ENCODE data around the gene ZNF76. TPM values are rescaled to one million over a fixed set of nuclear protein-coding genes. Genes with fewer than 3 reads are reported as not detected.
"Not testable (repeated sequence)": the region's sequence is repeated elsewhere in the genome, so short reads cannot be mapped to it uniquely, and the experiment has no call there.

Gene ZNF76
- total and polyA plus RNA-seq, 4 donors = 10.6 to 51.8 (median 36.5) TPM

DNA sequence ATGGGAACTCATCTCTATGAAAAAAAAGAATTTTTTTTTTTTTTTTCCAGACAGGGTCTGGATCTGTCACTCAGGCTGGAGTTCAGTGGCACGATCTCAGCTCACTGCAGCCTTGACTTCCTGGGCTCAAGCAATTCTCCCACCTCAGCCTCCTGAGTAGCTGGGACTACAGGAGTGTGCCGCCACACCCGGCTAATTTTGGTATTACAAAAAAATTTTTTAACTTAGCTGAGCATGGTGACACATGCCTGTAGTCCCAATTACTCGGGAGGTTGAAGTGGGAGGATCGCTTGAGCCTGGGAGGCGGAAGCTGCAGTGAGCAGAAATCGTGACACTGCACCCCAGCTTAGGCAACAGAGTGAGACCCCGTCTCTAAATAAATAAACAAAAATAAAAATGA, 45.6 kb downstream of the ZNF76 start:
- intact Hi-C loops (cut with DNase I) = no loop called here

DNA sequence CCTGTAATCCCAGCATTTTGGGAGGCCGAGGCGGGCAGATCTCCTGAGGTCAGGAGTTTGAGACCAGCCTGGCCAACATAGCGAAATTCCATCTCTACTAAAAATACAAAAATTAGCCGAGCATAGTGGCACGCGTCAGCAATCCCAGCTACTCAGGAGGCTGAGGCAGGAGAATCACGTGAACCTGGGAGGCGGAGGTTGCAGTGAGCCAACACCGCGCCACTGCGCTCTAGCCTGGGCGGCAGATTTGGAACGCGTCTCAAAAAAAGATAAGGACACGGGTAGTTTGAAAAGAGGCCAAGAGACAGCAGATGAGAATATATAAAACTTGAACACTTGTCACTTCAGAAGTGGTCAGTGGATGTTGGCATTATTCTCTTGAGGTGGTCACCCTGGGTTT, 47.6 kb downstream of the ZNF76 start:
- H3K27ac ChIP-seq (ENCODE audit: low read depth in 1 of 2, low read length in 2 of 2); H3K27me3 ChIP-seq (ENCODE audit: control insufficient read depth in 1 of 2, insufficient read depth in 2 of 2, low read length in 1 of 2); ATAC-seq (ENCODE audit: low FRiP score); H3K9me3 ChIP-seq (ENCODE audit: control insufficient read depth, low read length); H3K4me3 ChIP-seq (ENCODE audit: low read length in 2 of 2); intact Hi-C loops (cut with DNase I); DNase-seq; H3K36me3 ChIP-seq (ENCODE audit: control insufficient read depth in 1 of 2, insufficient read depth in 2 of 2, low read length in 1 of 2); H3K4me1 ChIP-seq (ENCODE audit: control insufficient read depth in 1 of 2, insufficient read depth in 2 of 2, low read length in 2 of 2): not testable (repeated sequence)
- WGBS, 2 donors = 61 to 66% methylated on average over 15 of the region's 15 CpGs

More for the DNA sequence above, 45.6 kb downstream of the ZNF76 start:
- Histone ChIP-seq H3K36me3 (ENCODE audit: control insufficient read depth in 1 of 2, insufficient read depth in 2 of 2, low read length in 1 of 2) (no peaks in the 10 kb centered on the region), H3K27ac (ENCODE audit: low read depth in 1 of 2, low read length in 2 of 2) (no peak overlapping the region), H3K9me3 (ENCODE audit: control insufficient read depth, low read length) (no peaks in the 10 kb centered on the region), H3K4me3 (ENCODE audit: low read length in 2 of 2) (no peak overlapping the region), H3K4me1 (ENCODE audit: control insufficient read depth in 1 of 2, insufficient read depth in 2 of 2, low read length in 2 of 2) (no peaks in the 10 kb centered on the region), H3K27me3 (ENCODE audit: control insufficient read depth in 1 of 2, insufficient read depth in 2 of 2, low read length in 1 of 2) (no peaks in the 10 kb centered on the region)
- no peak for ATAC-seq (ENCODE audit: low FRiP score)
- no peak for DNase-seq
- WGBS, 2 donors = 90 to 92% methylated on average over 8 of the region's 8 CpGs

DNA sequence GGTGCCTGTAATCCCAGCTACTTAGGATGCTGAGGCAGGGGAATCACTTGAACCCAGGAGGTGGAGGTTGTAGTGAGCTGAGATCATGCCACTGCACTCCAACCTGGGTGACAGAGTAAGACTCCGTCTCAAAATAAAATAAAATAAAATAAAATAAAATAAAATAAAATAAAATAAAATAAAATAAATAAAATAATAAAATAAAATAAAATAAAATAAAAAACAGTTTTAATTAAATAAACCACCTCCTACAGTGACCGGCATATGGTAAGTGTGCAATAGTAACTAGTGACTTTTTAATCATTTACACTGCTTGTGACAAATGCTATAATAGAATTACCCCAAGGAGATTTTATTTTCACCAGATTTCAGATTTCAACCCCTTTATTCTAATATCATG, 49.0 kb downstream of the ZNF76 start:
- DNase-seq; H3K4me1 ChIP-seq (ENCODE audit: control insufficient read depth in 1 of 2, insufficient read depth in 2 of 2, low read length in 2 of 2); ATAC-seq (ENCODE audit: low FRiP score); H3K9me3 ChIP-seq (ENCODE audit: control insufficient read depth, low read length); H3K36me3 ChIP-seq (ENCODE audit: control insufficient read depth in 1 of 2, insufficient read depth in 2 of 2, low read length in 1 of 2); H3K27ac ChIP-seq (ENCODE audit: low read depth in 1 of 2, low read length in 2 of 2); intact Hi-C loops (cut with DNase I); H3K4me3 ChIP-seq (ENCODE audit: low read length in 2 of 2); H3K27me3 ChIP-seq (ENCODE audit: control insufficient read depth in 1 of 2, insufficient read depth in 2 of 2, low read length in 1 of 2): not testable (repeated sequence)
- 95 to 96% methylated on average over 2 of the region's 2 CpGs for WGBS, 2 donors

DNA sequence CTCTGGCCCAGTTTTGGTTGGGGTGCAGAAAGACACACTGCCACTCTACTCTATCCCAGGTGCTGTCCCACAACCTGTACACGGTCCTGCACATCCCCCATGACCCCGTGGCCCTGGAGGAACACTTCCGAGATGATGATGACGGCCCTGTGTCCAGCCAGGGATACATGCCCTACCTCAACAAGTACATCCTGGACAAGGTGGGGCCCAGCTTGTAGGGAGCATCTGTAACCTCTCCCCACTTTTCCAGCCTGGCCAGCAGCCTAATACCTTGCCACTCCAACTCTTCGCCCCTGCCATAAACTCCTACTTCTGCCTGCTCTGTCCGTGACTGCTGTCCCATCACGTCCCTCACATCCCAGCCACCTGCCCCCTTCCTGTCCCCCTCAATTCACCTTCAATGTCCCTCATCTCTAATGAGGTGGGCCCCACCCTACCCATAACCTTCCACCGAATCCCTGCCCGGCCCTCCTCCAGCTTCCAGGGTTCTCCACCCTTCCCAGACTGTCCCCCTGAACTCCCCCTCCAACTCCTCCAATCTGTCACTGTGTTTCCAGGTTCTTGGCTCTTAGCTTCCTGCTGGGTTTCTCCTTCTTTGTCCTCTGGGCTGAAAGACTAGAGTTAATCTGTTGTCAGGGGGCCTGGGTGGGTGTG, 50.2 kb downstream of the ZNF76 start:
- no peak for DNase-seq
- WGBS, 2 donors = 95 to 97% methylated on average over 9 of the region's 9 CpGs
- Histone ChIP-seq H3K9me3 (ENCODE audit: control insufficient read depth, low read length) (no peaks in the 10 kb centered on the region), H3K4me3 (ENCODE audit: low read length in 2 of 2) (no peak overlapping the region), H3K36me3 (ENCODE audit: control insufficient read depth in 1 of 2, insufficient read depth in 2 of 2, low read length in 1 of 2) (no peaks in the 10 kb centered on the region), H3K27me3 (ENCODE audit: control insufficient read depth in 1 of 2, insufficient read depth in 2 of 2, low read length in 1 of 2) (no peaks in the 10 kb centered on the region), H3K4me1 (ENCODE audit: control insufficient read depth in 1 of 2, insufficient read depth in 2 of 2, low read length in 2 of 2) (no peaks in the 10 kb centered on the region), H3K27ac (ENCODE audit: low read depth in 1 of 2, low read length in 2 of 2) (no peak overlapping the region)
- ATAC-seq (ENCODE audit: low FRiP score) = no peak
- intact Hi-C loops (cut with DNase I) = no loop called here

DNA sequence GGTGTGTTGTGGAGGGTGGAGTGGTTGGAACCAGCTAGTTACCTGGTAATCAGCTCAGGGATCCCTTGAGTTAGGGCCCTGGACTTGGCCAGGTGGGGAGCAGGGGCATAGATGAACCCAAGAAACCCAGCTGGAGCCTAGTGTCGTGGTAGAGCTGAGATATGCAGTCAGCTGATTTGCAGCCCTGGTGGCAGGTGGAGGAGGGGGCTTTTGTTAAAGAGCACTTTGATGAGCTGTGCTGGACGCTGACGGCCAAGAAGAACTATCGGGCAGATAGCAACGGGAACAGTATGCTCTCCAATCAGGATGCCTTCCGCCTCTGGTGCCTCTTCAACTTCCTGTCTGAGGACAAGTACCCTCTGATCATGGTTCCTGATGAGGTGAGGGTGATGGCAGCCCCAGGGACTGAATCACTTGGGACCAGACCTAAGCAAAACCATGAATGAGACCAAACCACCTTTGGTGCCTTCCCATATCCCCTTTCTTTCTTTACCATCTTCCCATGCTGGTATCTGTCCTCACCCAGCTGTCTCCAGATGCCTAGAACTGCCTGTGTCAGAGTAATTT, 50.8 kb downstream of the ZNF76 start:
- intact Hi-C loops (cut with DNase I) = no loop called here
- DNase-seq = no peak
- ATAC-seq (ENCODE audit: low FRiP score) = no peak
- Histone ChIP-seq H3K4me3 (ENCODE audit: low read length in 2 of 2) (no peak overlapping the region), H3K36me3 (ENCODE audit: control insufficient read depth in 1 of 2, insufficient read depth in 2 of 2, low read length in 1 of 2) (no peaks in the 10 kb centered on the region), H3K4me1 (ENCODE audit: control insufficient read depth in 1 of 2, insufficient read depth in 2 of 2, low read length in 2 of 2) (no peaks in the 10 kb centered on the region), H3K27me3 (ENCODE audit: control insufficient read depth in 1 of 2, insufficient read depth in 2 of 2, low read length in 1 of 2) (no peaks in the 10 kb centered on the region), H3K27ac (ENCODE audit: low read depth in 1 of 2, low read length in 2 of 2) (no peak overlapping the region), H3K9me3 (ENCODE audit: control insufficient read depth, low read length) (no peaks in the 10 kb centered on the region)
- WGBS, 2 donors = 89 to 94% methylated on average over 6 of the region's 6 CpGs

DNA sequence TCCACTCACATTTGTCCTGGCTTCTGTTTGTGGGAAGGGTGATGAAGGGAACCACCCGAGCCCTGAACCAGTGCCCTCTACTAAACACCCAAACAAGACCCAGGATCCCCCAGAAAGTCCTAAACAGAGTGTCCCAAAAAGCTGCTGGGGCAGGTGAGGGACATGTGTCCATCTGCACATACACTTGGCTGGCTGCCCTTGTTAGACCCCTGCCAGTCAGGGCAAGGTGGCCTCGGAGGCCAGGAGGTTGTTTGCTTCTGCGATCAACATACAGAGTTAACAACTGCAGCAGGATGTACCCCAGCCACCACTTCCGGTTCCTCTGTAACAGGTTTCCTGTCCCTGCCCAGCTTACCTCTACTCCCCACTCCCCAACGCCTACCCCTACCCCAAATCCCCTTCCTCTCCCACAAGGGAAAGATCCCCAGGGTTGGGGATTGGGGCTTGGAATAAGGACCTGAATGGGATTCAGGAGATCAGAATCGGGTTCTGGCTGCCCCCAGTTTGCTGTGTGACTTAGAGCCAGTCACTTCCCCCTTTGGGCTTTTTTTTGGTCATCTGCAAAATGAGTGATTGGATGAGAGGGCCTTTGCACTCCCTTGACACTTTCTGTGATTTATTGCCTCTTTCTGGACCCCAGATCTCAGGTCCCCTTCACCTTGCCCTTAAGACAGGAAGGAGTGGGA, 52.0 kb downstream of the ZNF76 start:
- Histone ChIP-seq H3K27ac (ENCODE audit: low read depth in 1 of 2, low read length in 2 of 2) (no peak overlapping the region), H3K4me1 (ENCODE audit: control insufficient read depth in 1 of 2, insufficient read depth in 2 of 2, low read length in 2 of 2) (no peaks in the 10 kb centered on the region), H3K36me3 (ENCODE audit: control insufficient read depth in 1 of 2, insufficient read depth in 2 of 2, low read length in 1 of 2) (no peaks in the 10 kb centered on the region), H3K27me3 (ENCODE audit: control insufficient read depth in 1 of 2, insufficient read depth in 2 of 2, low read length in 1 of 2) (no peaks in the 10 kb centered on the region), H3K9me3 (ENCODE audit: control insufficient read depth, low read length) (no peaks in the 10 kb centered on the region), H3K4me3 (ENCODE audit: low read length in 2 of 2) (no peak overlapping the region)
- intact Hi-C loops (cut with DNase I) = no loop called here
- 88 to 91% methylated on average over 6 of the region's 6 CpGs for WGBS, 2 donors
- DNase-seq (no peak), ATAC-seq (ENCODE audit: low FRiP score) (no peak)

DNA sequence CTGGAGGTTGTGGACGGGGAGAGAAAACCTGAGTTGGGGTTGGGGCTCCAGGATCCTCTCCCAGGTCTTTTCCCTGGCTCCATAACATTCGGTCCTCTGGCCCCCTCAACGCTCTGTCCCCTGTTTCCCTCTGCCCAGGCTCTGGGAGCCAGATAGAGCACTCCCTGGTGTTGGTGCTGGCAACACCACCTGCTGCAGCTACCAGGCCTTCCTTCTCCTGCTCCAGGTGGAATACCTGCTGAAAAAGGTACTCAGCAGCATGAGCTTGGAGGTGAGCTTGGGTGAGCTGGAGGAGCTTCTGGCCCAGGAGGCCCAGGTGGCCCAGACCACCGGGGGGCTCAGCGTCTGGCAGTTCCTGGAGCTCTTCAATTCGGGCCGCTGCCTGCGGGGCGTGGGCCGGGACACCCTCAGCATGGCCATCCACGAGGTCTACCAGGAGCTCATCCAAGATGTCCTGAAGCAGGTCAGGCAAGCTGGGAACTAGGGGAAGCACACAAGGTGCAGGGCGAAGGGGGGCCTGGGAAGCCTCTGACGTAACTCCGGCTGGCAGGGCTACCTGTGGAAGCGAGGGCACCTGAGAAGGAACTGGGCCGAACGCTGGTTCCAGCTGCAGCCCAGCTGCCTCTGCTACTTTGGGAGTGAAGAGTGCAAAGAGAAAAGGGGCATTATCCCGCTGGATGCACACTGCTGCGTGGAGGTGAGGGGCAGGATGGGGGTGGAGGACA, 52.7 kb downstream of the ZNF76 start:
- no peaks in the 10 kb centered on the region for H3K4me1 ChIP-seq (ENCODE audit: control insufficient read depth in 1 of 2, insufficient read depth in 2 of 2, low read length in 2 of 2)
- no peak overlapping the region for H3K27ac ChIP-seq (ENCODE audit: low read depth in 1 of 2, low read length in 2 of 2)
- no peak for ATAC-seq (ENCODE audit: low FRiP score)
- H3K9me3 ChIP-seq (ENCODE audit: control insufficient read depth, low read length) = no peaks in the 10 kb centered on the region
- DNase-seq = no peak
- H3K4me3 ChIP-seq (ENCODE audit: low read length in 2 of 2) = no peak overlapping the region
- intact Hi-C loops (cut with DNase I) = no loop called here
- WGBS, 2 donors = 94 to 95% methylated on average over 18 to 19 of the region's 19 CpGs
- H3K36me3 ChIP-seq (ENCODE audit: control insufficient read depth in 1 of 2, insufficient read depth in 2 of 2, low read length in 1 of 2) = no peaks in the 10 kb centered on the region
- no peaks in the 10 kb centered on the region for H3K27me3 ChIP-seq (ENCODE audit: control insufficient read depth in 1 of 2, insufficient read depth in 2 of 2, low read length in 1 of 2)

DNA sequence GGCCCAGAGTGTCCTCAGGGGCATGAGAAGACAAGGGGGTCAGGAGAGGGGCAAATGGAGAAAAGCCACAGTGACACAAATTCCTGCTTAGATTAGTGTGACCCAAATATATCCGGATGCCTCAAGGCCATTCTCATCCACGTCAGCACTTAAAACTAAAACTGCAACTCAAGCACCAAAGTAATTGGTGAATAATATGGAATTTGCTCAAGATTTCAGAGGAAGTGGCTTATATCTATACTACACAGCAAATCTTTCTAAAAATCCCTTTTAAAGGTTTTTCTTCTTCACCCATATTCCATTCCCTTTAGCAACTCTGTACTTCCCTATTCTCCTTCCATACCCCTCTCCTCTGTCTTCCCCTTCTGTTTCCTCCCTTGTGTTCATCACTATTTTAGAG, 53.3 kb downstream of the ZNF76 start:
- intact Hi-C loops (cut with DNase I) = no loop called here
- H3K4me3 ChIP-seq (ENCODE audit: low read length in 2 of 2) = no peak overlapping the region
- no peaks in the 10 kb centered on the region for H3K36me3 ChIP-seq (ENCODE audit: control insufficient read depth in 1 of 2, insufficient read depth in 2 of 2, low read length in 1 of 2)
- ATAC-seq (ENCODE audit: low FRiP score) = no peak
- WGBS, 2 donors = 39 to 44% methylated on average over 2 of the region's 2 CpGs
- H3K4me1 ChIP-seq (ENCODE audit: control insufficient read depth in 1 of 2, insufficient read depth in 2 of 2, low read length in 2 of 2) = no peaks in the 10 kb centered on the region
- no peaks in the 10 kb centered on the region for H3K9me3 ChIP-seq (ENCODE audit: control insufficient read depth, low read length)
- no peak for DNase-seq
- H3K27me3 ChIP-seq (ENCODE audit: control insufficient read depth in 1 of 2, insufficient read depth in 2 of 2, low read length in 1 of 2) = no peaks in the 10 kb centered on the region
- no peak overlapping the region for H3K27ac ChIP-seq (ENCODE audit: low read depth in 1 of 2, low read length in 2 of 2)

Measured in aorta (tissue), 5 donors.